ENCODE data around the gene ABCC8. TPM values are rescaled to one million over a fixed set of nuclear protein-coding genes. Genes with fewer than 3 reads are reported as not detected.

The ABCC8 gene
- total RNA-seq, 1 donor from 2014 or later, result 80.5 TPM

DNA sequence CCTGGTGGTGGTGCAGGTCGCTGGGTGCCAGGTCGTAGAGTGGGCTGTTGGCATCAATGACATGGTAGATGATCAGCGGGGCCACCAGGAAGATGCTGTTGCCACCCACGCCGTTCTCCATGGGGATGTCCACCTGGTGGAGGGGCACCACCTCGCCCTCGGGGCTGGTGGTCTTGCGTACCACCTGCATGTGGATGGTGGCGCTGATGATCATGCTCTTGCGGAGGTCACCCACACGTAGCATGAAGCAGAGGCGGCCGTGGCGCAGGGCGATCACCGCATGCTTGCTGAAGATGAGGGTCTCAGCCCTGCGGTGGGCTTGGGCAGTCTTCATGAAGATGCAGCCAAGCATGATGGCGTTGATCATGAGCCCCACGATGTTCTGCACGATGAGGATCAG, 89.4 kb downstream of the ABCC8 start:
- Mint-ChIP-seq H3K4me1 (ENCODE audit: unreplicated experiment) (no peaks in the 10 kb centered on the region), H3K9me3 (no peaks in the 10 kb centered on the region), H3K27ac (peak overlapping the region; percentile 18), H3K36me3 (no peaks in the 10 kb centered on the region), H3K4me3 (peak overlapping the region; percentile 78), H3K27me3 (peaks cover 12% of the 10 kb centered on the region)
- no peak for DNase-seq (ENCODE audit: extremely low spot score, unreplicated experiment)
- TF ChIP-seq, protein P1, sequence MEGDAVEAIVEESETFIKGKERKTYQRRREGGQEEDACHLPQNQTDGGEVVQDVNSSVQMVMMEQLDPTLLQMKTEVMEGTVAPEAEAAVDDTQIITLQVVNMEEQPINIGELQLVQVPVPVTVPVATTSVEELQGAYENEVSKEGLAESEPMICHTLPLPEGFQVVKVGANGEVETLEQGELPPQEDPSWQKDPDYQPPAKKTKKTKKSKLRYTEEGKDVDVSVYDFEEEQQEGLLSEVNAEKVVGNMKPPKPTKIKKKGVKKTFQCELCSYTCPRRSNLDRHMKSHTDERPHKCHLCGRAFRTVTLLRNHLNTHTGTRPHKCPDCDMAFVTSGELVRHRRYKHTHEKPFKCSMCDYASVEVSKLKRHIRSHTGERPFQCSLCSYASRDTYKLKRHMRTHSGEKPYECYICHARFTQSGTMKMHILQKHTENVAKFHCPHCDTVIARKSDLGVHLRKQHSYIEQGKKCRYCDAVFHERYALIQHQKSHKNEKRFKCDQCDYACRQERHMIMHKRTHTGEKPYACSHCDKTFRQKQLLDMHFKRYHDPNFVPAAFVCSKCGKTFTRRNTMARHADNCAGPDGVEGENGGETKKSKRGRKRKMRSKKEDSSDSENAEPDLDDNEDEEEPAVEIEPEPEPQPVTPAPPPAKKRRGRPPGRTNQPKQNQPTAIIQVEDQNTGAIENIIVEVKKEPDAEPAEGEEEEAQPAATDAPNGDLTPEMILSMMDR (conservative IDR thresholded peaks at IDR 0.05), result no peak

DNA sequence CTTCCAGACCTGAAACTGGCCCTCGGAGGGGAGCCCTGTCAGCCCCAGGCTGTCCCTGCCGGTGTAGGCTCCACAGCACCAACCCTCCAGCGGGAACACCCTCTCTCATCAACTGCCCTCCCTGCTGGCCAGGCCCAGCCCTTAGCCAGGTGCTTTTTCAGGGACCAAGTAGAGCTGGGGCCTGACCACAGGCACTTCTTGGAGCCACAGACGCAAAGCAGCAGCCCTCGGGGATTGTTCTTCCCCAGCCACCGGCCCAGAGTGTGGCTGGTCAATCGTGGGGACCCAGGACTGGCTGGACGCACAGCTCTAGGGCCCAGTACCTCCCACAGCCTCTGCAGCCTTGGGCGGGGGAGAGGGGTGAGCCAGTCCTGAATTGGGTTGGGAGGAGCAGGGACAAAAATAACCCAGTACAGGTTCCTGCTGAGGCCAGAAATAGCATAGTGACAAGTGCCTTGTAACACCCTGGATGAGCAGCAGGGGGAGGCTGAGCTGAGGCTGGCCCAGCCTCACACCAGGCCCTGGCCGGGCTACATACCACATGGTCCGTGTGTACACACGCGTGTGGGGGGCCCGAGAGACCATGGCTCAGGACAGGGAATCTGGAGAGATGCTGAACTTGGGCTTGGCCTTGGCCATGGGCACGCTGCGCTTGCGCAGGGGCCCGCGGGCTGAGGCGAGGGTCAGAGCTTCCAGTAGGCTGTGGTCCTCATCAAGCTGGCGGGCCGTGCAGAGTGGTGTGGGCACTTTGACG, 90.1 kb downstream of the ABCC8 start:
- H3K9me3 Mint-ChIP-seq, result no peaks in the 10 kb centered on the region
- H3K4me1 Mint-ChIP-seq (ENCODE audit: unreplicated experiment), result no peaks in the 10 kb centered on the region
- no peak for DNase-seq (ENCODE audit: extremely low spot score, unreplicated experiment)
- H3K27me3 Mint-ChIP-seq, result peaks cover 12% of the 10 kb centered on the region
- peak overlapping the region; percentile 43 for H3K27ac Mint-ChIP-seq
- no peaks in the 10 kb centered on the region for H3K36me3 Mint-ChIP-seq
- peak overlapping the region; percentile 78 for H3K4me3 Mint-ChIP-seq
- TF ChIP-seq, protein P1 (conservative IDR thresholded peaks at IDR 0.05), result peak; percentile 74

DNA sequence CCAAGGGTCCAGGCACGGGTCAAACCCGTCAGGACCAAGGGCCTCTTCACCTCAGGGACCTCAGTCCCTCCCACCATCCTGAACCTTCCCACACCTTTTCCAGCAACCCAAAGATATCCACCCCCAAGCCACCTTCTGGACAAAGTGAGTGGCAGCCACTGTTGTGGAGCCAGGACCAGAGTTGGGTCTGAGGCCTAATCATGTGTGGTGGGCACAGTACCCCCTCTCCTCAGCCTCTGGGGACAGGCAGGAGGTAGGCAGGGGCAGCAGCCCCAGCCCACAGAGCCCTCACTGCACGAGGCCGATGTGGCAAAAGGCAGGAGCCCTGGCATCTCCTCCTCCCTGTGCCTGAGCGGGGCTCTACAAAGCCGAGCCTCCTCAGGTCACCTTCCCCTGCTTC, 90.7 kb downstream of the ABCC8 start:
- peak overlapping the region; percentile 36 for H3K27ac Mint-ChIP-seq
- no peaks in the 10 kb centered on the region for H3K36me3 Mint-ChIP-seq

DNA sequence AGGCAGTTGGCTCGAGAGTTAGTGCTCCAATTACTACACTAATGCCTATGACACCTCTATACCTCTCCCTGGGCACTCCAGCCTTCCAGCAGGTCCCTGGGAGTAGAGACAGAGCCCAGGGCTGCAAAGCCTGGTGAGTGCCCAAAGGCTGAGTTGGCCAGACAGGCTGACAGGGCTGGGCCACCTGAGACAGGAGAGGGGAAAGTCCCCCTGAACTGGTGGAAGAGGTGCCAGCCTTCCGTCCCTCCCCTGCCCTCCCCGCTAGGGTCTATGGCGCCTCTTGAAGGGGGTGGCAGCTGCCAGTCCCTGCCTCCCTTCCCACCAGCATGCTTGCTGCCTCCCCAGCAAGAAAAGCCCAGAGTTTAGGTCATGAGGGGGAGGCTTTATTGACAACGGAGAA, 91.2 kb downstream of the ABCC8 start:
- no peaks in the 10 kb centered on the region for H3K4me1 Mint-ChIP-seq (ENCODE audit: unreplicated experiment)
- no peaks in the 10 kb centered on the region for H3K9me3 Mint-ChIP-seq
- no peaks in the 10 kb centered on the region for H3K36me3 Mint-ChIP-seq
- H3K4me3 Mint-ChIP-seq, result peak overlapping the region; percentile 63
- peak overlapping the region; percentile 36 for H3K27ac Mint-ChIP-seq
- TF ChIP-seq, protein P1 (conservative IDR thresholded peaks at IDR 0.05), result no peak
- no peak for DNase-seq (ENCODE audit: extremely low spot score, unreplicated experiment)
- H3K27me3 Mint-ChIP-seq, result peaks cover 5% of the 10 kb centered on the region

More for the DNA sequence above, 90.7 kb downstream of the ABCC8 start:
- H3K9me3 Mint-ChIP-seq, result no peaks in the 10 kb centered on the region
- H3K4me3 Mint-ChIP-seq, result peak overlapping the region; percentile 78
- no peaks in the 10 kb centered on the region for H3K4me1 Mint-ChIP-seq (ENCODE audit: unreplicated experiment)
- TF ChIP-seq, protein P1 (conservative IDR thresholded peaks at IDR 0.05), result no peak
- no peak for DNase-seq (ENCODE audit: extremely low spot score, unreplicated experiment)
- H3K27me3 Mint-ChIP-seq, result peaks cover 6% of the 10 kb centered on the region

DNA sequence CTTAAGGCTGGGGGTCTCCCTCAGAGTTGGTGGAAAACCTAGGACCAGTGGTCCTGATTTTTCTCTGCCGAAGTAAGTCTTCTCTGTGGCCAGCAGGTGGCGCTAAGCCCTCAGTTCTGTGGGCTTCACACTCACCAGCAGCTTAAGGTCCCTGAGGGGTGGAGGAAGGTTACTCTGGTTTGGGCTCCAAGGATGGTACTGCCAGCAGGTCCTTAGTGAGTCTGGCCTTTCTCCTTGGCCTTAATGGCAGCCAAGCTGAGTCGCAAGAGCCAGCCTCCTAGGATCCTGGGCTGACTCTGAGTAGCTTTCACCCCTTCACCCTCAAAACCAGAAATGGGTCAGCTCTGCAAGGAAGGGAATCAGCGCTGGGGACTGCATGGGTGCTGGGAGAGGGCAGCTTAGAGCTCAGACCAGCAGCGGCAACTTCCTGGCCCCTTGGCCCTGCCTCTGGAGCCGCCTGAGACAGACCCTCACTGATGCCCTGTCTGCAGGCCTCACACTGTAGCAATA, 92.6 kb downstream of the ABCC8 start:
- no peaks in the 10 kb centered on the region for H3K27me3 Mint-ChIP-seq
- TF ChIP-seq, protein P1 (conservative IDR thresholded peaks at IDR 0.05), result peak; percentile 97
- peak overlapping the region; percentile 34 for H3K4me3 Mint-ChIP-seq
- H3K4me1 Mint-ChIP-seq (ENCODE audit: unreplicated experiment), result no peaks in the 10 kb centered on the region
- DNase-seq (ENCODE audit: extremely low spot score, unreplicated experiment), result peak; percentile 82
- H3K27ac Mint-ChIP-seq, result no peak overlapping the region
- H3K9me3 Mint-ChIP-seq, result no peaks in the 10 kb centered on the region
- no peaks in the 10 kb centered on the region for H3K36me3 Mint-ChIP-seq

All from type B pancreatic cell (in vitro differentiated cells).